ENCODE measurements around the gene LRRC4C. TPM values are rescaled to one million over a fixed set of nuclear protein-coding genes. Genes with fewer than 3 reads are reported as not detected.

The LRRC4C gene
- total and polyA plus RNA-seq, 10 of the 15 experiments (the other 5 are each of a cell fraction or from before 2014, with no cell fraction given): 1.5 TPM; not detected in 9

DNA sequence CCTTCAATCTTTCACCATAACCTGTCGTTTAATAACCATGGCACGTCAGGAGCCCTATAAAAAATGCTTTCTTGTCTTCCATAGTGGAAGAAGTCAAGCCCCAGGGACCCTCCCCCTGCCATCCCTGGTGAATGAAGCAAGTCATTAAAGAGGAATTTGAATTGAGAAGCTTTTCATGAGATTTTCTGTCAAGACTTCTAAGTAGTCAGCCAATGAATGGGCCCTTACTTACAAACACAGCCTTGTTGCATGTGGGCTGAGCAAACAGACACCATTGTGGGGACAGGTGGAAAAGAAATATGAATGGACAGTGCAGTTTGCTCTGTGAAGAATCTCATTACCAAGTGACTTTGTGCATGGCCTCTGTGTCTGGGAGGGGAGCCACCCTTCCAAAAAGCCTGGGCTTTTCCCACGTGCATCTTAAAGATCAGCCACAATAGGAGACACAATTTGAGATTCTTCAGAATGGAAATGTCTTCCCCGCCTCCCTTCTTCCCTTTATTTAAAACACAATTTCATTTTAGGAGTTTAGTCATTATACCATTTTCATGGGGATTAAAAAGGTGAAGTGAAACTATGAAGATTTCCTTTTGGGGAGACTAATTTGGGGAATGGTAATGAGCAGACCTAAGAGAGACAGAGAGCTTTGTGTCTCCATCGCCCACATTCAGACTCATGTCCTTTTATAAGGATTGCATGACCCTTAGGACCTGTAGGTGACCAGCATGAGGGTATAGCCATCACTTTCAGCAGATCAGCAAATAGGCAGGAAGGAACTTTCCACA lies 152.0 kb downstream of the LRRC4C start:
- no peaks in the 10 kb centered on the region; the same call in 2 of the 3 replicates for H3K9me3 ChIP-seq (replicated peaks; ENCODE audit: control insufficient read depth, insufficient read depth, low read length)
- FAIRE-seq (no peak), ATAC-seq (peak; percentile 23), DNase-seq (ENCODE audit: low read depth, low spot score) (no peak)
- WGBS (ENCODE audit: insufficient coverage, insufficient replicate concordance, low lambda C conversion rate, missing lambda C conversion rate): under 1% methylated on average over 5 of the region's 5 CpGs
- RAD21 ChIA-PET (ENCODE audit: unreplicated experiment): interaction anchor here (2.3 to 2.6 kb wide), 3 partner anchors 108 to 122 kb away, joined by 6 to 17 read pairs (median 8); no protein-coding TSS in a partner anchor
- no peak overlapping the region for H2AFZ ChIP-seq (ENCODE audit: control insufficient read depth, low read depth, low read length)
- no peaks in the 10 kb centered on the region for H3K27me3 ChIP-seq (replicated peaks in 1 of 2; ENCODE audit: control insufficient read depth in 2 of 2, insufficient read depth in 2 of 2, low read length in 1 of 2)
- H3K4me3 ChIP-seq: no peak overlapping the region
- SMC1A ChIA-PET (ENCODE audit: uncharacterized antibody, unreplicated experiment): interaction anchor here (1.1 to 2.0 kb wide), 2 partner anchors 19 to 109 kb away, joined by 4 to 6 read pairs; no protein-coding TSS in a partner anchor
- intact Hi-C loops (cut with micrococcal nuclease; ENCODE audit: unreplicated experiment): loop anchor here (5.0 kb wide), 1 partner anchor 110 kb away; no protein-coding TSS in a partner anchor
- no TSS peak for BruUV-seq (replicated peaks)
- no peaks in the 10 kb centered on the region for H4K20me1 ChIP-seq (ENCODE audit: control insufficient read depth, insufficient read depth)
- H3K9ac ChIP-seq (ENCODE audit: control insufficient read depth, insufficient read depth, low read length): no peak overlapping the region
- H3K36me3 ChIP-seq (ENCODE audit: control insufficient read depth in 2 of 2, insufficient read depth in 2 of 2, low read length in 1 of 2): no peaks in the 10 kb centered on the region
- peaks cover 8% of the 10 kb centered on the region for H3K4me1 ChIP-seq (ENCODE audit: control insufficient read depth, insufficient read depth, low read length)
- CTCF ChIA-PET: interaction anchor here (0.9 kb wide), 1 partner anchor 123 kb away, joined by 4 read pairs; no protein-coding TSS in a partner anchor
- H3K79me2 ChIP-seq (ENCODE audit: control insufficient read depth, insufficient read depth, low read length): no peaks in the 10 kb centered on the region
- in situ Hi-C loops (cut with MboI): no loop called here
- no peak overlapping the region for H3K4me2 ChIP-seq (ENCODE audit: control insufficient read depth, insufficient read depth)
- POLR2A ChIA-PET: no interaction called here
- no peak overlapping the region for H3K27ac ChIP-seq (ENCODE audit: control insufficient read depth, insufficient read depth)
- TF ChIP-seq EP300 (IDR thresholded peaks at IDR 0.05; ENCODE audit: borderline replicate concordance in 1 of 2, control insufficient read depth in 1 of 2, low read depth in 2 of 2, low read length in 2 of 2) (0 out of 4 replicates have a peak, but pooled peaks of 1 of the 2 experiments have one; percentile 35), BCL11A (IDR thresholded peaks at IDR 0.05; ENCODE audit: low read depth, low read length) (peak; percentile 28; the same call in 1 of the 2 replicates), JUNB (IDR thresholded peaks at IDR 0.05) (peak; percentile 52; the same call in 1 of the 2 replicates), TBL1XR1 (IDR thresholded peaks at IDR 0.05; ENCODE audit: low read depth, low read length) (0 out of 2 replicates have a peak, but pooled peaks have one; percentile 34), MEF2A (IDR thresholded peaks at IDR 0.05; ENCODE audit: insufficient read depth, low read depth, low read length) (peak; percentile 62; the same call in 1 of the 2 replicates), MEF2B (IDR thresholded peaks at IDR 0.05; ENCODE audit: partially characterized antibody, poor library complexity, severe bottlenecking) (peak; percentile 70), NR2F1 (conservative IDR thresholded peaks at IDR 0.05) (peak; percentile 61), ZBED1 (IDR thresholded peaks at IDR 0.05; ENCODE audit: borderline replicate concordance) (peak; percentile 44; the same call in 1 of the 2 replicates), TCF3 (IDR thresholded peaks at IDR 0.05; ENCODE audit: borderline replicate concordance, insufficient read depth, low read depth, low read length) (no peak), FOXM1 (IDR thresholded peaks at IDR 0.05; ENCODE audit: low read depth, low read length) (peak; percentile 81; the same call in 1 of the 2 replicates), SPI1 (IDR thresholded peaks at IDR 0.05; ENCODE audit: borderline replicate concordance, insufficient read depth, low read depth, low read length) (peak; percentile 56; the same call in 1 of the 2 replicates), ZNF217 (IDR thresholded peaks at IDR 0.05) (peak; percentile 86; the same call in 1 of the 2 replicates), IKZF1 (conservative IDR thresholded peaks at IDR 0.05) (peak; percentile 74), NFXL1 (IDR thresholded peaks at IDR 0.05; ENCODE audit: borderline replicate concordance) (no peak), IKZF2 (IDR thresholded peaks at IDR 0.05) (peak; percentile 66 to 67), RUNX3 (IDR thresholded peaks at IDR 0.05; ENCODE audit: low read length) (peak; percentile 71), MTA2 (IDR thresholded peaks at IDR 0.05; ENCODE audit: low read depth) (peak; percentile 71), YY1 (IDR thresholded peaks at IDR 0.05; ENCODE audit: low read depth, low read length) (no peak), YBX1 (IDR thresholded peaks at IDR 0.05) (no peak)
- TF ChIP-seq, protein P1, sequence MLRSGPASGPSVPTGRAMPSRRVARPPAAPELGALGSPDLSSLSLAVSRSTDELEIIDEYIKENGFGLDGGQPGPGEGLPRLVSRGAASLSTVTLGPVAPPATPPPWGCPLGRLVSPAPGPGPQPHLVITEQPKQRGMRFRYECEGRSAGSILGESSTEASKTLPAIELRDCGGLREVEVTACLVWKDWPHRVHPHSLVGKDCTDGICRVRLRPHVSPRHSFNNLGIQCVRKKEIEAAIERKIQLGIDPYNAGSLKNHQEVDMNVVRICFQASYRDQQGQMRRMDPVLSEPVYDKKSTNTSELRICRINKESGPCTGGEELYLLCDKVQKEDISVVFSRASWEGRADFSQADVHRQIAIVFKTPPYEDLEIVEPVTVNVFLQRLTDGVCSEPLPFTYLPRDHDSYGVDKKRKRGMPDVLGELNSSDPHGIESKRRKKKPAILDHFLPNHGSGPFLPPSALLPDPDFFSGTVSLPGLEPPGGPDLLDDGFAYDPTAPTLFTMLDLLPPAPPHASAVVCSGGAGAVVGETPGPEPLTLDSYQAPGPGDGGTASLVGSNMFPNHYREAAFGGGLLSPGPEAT (IDR thresholded peaks at IDR 0.05; ENCODE audit: low read depth): 0 out of 2 replicates have a peak, but pooled peaks have one; percentile 27
- TF ChIP-seq, protein P2, sequence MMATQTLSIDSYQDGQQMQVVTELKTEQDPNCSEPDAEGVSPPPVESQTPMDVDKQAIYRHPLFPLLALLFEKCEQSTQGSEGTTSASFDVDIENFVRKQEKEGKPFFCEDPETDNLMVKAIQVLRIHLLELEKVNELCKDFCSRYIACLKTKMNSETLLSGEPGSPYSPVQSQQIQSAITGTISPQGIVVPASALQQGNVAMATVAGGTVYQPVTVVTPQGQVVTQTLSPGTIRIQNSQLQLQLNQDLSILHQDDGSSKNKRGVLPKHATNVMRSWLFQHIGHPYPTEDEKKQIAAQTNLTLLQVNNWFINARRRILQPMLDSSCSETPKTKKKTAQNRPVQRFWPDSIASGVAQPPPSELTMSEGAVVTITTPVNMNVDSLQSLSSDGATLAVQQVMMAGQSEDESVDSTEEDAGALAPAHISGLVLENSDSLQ (IDR thresholded peaks at IDR 0.05): no peak
